ENCODE measurements around the gene SNX19.
A peak's percentile ranks its signal among the peaks of the same experiment; 100 is the strongest.

SNX19 gene

GRCh38 chr11:130902380-130902779 is 13.9 kb downstream of the SNX19 start:
- no peak overlapping the region for H3K27ac ChIP-seq
- no peak for TF ChIP-seq CTCF (conservative IDR thresholded peaks at IDR 0.05; ENCODE audit: low read depth)
- no peak for DNase-seq (ENCODE audit: low spot score)
- POLR2A ChIA-PET (ENCODE audit: low non-redundant PET), result no interaction called here
- CTCF ChIA-PET, result no interaction called here

GRCh38 chr11:130899106-130899505 is 17.2 kb downstream of the SNX19 start:
- ChIA-PET POLR2A (ENCODE audit: low non-redundant PET) (no interaction called here), CTCF (interaction anchor here (0.6 to 1.5 kb wide), 3 partner anchors 17 to 464 kb away, joined by 3 to 9 read pairs (median 5); partner anchors contain the start of gene SNX19)
- no peak for DNase-seq (ENCODE audit: low spot score)
- no peak overlapping the region for H3K27ac ChIP-seq
- TF ChIP-seq CTCF (conservative IDR thresholded peaks at IDR 0.05; ENCODE audit: low read depth), result no peak

- ChIA-PET POLR2A (ENCODE audit: low non-redundant PET) (interaction anchor here (0.6 kb wide), 1 partner anchor 154 kb away, joined by 3 read pairs; no protein-coding TSS in a partner anchor), CTCF (interaction anchor here (0.6 to 2.2 kb wide), 3 partner anchors 17 to 35 kb away, joined by 3 to 10 read pairs (median 3); partner anchors contain the start of gene SNX19)
- DNase-seq (ENCODE audit: low spot score), result peak; percentile 64
- H3K27ac ChIP-seq, result peak overlapping the region; percentile 73
- no peak for TF ChIP-seq CTCF (conservative IDR thresholded peaks at IDR 0.05; ENCODE audit: low read depth)
These were observed 18.8 kb downstream of the SNX19 start for GRCh38 chr11:130897262-130898182.

DNA sequence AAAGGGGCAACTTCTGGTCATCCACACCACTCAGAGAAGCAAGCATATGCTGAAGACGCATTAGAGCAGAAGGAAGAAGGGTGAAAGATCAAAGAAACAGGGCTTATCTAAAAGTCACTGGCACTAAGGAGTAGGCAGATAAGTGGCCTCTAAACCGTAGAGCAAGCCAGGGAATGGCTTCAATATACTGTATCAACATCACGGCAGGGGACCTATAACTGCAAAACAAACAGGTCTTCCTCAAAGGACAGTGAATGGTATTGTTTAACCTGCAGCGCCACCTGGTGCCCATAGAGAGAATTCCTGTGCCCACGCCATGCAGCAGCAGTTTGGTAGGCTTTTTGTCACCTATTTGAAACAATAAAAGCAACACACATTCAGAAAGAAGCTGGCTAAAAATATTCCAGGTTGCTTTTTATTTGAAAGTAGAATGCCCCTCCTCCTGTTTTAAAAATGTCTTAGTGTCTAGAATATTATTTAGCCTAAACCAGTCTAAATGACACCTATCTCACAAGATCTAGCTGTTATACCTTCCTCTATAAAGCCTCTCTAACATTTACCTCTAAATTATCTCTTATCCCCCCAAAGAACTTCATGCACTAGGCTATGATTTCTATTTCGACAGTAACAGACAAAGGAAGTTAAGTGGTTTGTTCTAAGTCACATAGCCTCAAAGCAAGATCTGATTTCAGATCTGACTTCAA is 21.8 kb downstream of the SNX19 start:
- peak; percentile 35 for DNase-seq (ENCODE audit: low spot score)
- no peak overlapping the region for H3K27ac ChIP-seq
- ChIA-PET POLR2A (ENCODE audit: low non-redundant PET) (interaction anchor here (0.6 kb wide), 1 partner anchor 699 kb away, joined by 3 read pairs; no protein-coding TSS in a partner anchor), CTCF (interaction anchor here (0.6 to 2.5 kb wide), 12 partner anchors 10 to 1974 kb away, joined by 3 to 17 read pairs (median 4); no protein-coding TSS in a partner anchor)
- TF ChIP-seq CTCF (conservative IDR thresholded peaks at IDR 0.05; ENCODE audit: low read depth), result peak; percentile 87

GRCh38 chr11:130892861-130893260 is 23.4 kb downstream of the SNX19 start:
- no peak overlapping the region for H3K27ac ChIP-seq
- ChIA-PET POLR2A (ENCODE audit: low non-redundant PET) (no interaction called here), CTCF (no interaction called here)
- no peak for TF ChIP-seq CTCF (conservative IDR thresholded peaks at IDR 0.05; ENCODE audit: low read depth)
- no peak for DNase-seq (ENCODE audit: low spot score)

GRCh38 chr11:130891326-130891725 is 25.0 kb downstream of the SNX19 start:
- H3K27ac ChIP-seq, result no peak overlapping the region
- no peak for TF ChIP-seq CTCF (conservative IDR thresholded peaks at IDR 0.05; ENCODE audit: low read depth)
- CTCF ChIA-PET, result interaction anchor here (0.6 to 1.0 kb wide), 2 partner anchors 13 to 423 kb away, joined by 3 to 5 read pairs; no protein-coding TSS in a partner anchor
- no peak for DNase-seq (ENCODE audit: low spot score)
- POLR2A ChIA-PET (ENCODE audit: low non-redundant PET), result no interaction called here
